HEK293T (cell line): ENCODE data around the gene C22orf31.

ENCODE experiments used
- ARNT ChIP-seq: fragments of 450-650 bp; IDR thresholded peaks from 2 replicates; pipeline ENCODE4 v1.6.1; 2017; ENCODE audit warnings: mild to moderate bottlenecking
- BHLHE40 ChIP-seq: fragments of 450-650 bp; IDR thresholded peaks from 2 replicates; pipeline ENCODE4 v1.6.1; 2016; ENCODE audit warnings: mild to moderate bottlenecking, moderate library complexity, borderline replicate concordance
- CTBP1 ChIP-seq: fragments of 450-650 bp; IDR thresholded peaks from 2 replicates; pipeline ENCODE4 v1.6.1; 2016; ENCODE audit warnings: borderline replicate concordance
- ELF4 ChIP-seq: fragments of 450-650 bp; IDR thresholded peaks from 2 replicates; pipeline ENCODE4 v1.6.1; 2017; ENCODE audit warnings: antibody characterized with exemption
- FOXA1 ChIP-seq: fragments of 450-650 bp; IDR thresholded peaks from 2 replicates; pipeline ENCODE4 v1.6.1; 2016; ENCODE audit warnings: mild to moderate bottlenecking
- FOXK2 ChIP-seq: fragments of 450-650 bp; IDR thresholded peaks from 2 replicates; pipeline ENCODE4 v1.6.1; 2016; ENCODE audit warnings: mild to moderate bottlenecking
- FOXM1 ChIP-seq: fragments of 450-650 bp; IDR thresholded peaks from 2 replicates; pipeline ENCODE4 v1.6.1; 2017; ENCODE audit warnings: mild to moderate bottlenecking, borderline replicate concordance
- HDGF ChIP-seq: fragments of 450-650 bp; IDR thresholded peaks from 2 replicates; pipeline ENCODE4 v1.6.1; 2017; ENCODE audit warnings: antibody characterized with exemption, borderline replicate concordance
- L3MBTL2 ChIP-seq: fragments of 450-650 bp; conservative IDR thresholded peaks from 2 replicates; pipeline ENCODE4 v1.6.1; 2016; ENCODE audit warnings: mild to moderate bottlenecking
- LEF1 ChIP-seq: fragments of 450-650 bp; IDR thresholded peaks from 2 replicates; pipeline ENCODE4 v1.6.1; 2017; ENCODE audit warnings: mild to moderate bottlenecking, borderline replicate concordance
- NFRKB ChIP-seq: fragments of 450-650 bp; IDR thresholded peaks from 2 replicates; pipeline ENCODE4 v1.6.1; 2016; ENCODE audit warnings: mild to moderate bottlenecking, moderate library complexity
- SP1 ChIP-seq: fragments of 450-650 bp; IDR thresholded peaks from 2 replicates; pipeline ENCODE4 v1.6.1; 2017
- SUZ12 ChIP-seq: fragments of 450-650 bp; IDR thresholded peaks from 2 replicates; pipeline ENCODE4 v1.6.1; 2016; ENCODE audit warnings: mild to moderate bottlenecking
- TF ChIP-seq, protein P1 (sequence below): fragments of 450-650 bp; IDR thresholded peaks from 2 replicates; pipeline ENCODE4 v1.6.1; 2016

GRCh38 chr22:29105468-29105867 lies 43.8 kb upstream of the C22orf31 start:
- TF ChIP-seq FOXA1, result no peak
- no peak for TF ChIP-seq FOXK2
- TF ChIP-seq BHLHE40, result no peak
- TF ChIP-seq SP1, result no peak
- no peak for TF ChIP-seq SUZ12
- TF ChIP-seq NFRKB, result no peak
- TF ChIP-seq FOXM1, result no peak
- no peak for TF ChIP-seq ELF4
- no peak for TF ChIP-seq LEF1
- TF ChIP-seq, protein P1, sequence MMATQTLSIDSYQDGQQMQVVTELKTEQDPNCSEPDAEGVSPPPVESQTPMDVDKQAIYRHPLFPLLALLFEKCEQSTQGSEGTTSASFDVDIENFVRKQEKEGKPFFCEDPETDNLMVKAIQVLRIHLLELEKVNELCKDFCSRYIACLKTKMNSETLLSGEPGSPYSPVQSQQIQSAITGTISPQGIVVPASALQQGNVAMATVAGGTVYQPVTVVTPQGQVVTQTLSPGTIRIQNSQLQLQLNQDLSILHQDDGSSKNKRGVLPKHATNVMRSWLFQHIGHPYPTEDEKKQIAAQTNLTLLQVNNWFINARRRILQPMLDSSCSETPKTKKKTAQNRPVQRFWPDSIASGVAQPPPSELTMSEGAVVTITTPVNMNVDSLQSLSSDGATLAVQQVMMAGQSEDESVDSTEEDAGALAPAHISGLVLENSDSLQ, result no peak
- TF ChIP-seq ARNT, result no peak
- no peak for TF ChIP-seq HDGF
- no peak for TF ChIP-seq L3MBTL2
- no peak for TF ChIP-seq CTBP1
